ENCODE results near the gene DCAF17. TPM values are rescaled to one million over a fixed set of nuclear protein-coding genes. Genes with fewer than 3 reads are reported as not detected.

Gene DCAF17
- total and polyA plus RNA-seq, 9 donors: 6.7 to 20.2 (median 17.0) TPM

- DNase-seq: no peak
- Histone ChIP-seq H3K4me1 (ENCODE audit: insufficient read depth) (no peaks in the 10 kb centered on the region), H3K27me3 (no peaks in the 10 kb centered on the region), H3K27ac (no peak overlapping the region), H3K9me3 (no peaks in the 10 kb centered on the region), H3K4me3 (no peak overlapping the region), H3K36me3 (no peaks in the 10 kb centered on the region)
- TF ChIP-seq EP300 (IDR thresholded peaks at IDR 0.05): no peak
- no peak for TF ChIP-seq POLR2A (IDR thresholded peaks at IDR 0.05)
- TF ChIP-seq CTCF (IDR thresholded peaks at IDR 0.05): no peak
- intact Hi-C loops (cut with DNase I): no loop called here
- WGBS, 3 donors: 93 to 100% (median 96%) methylated on average over 1 of the region's 1 CpG
Observed at GRCh38 chr2:171393487-171393886, 40.5 kb upstream of the DCAF17 start.

GRCh38 chr2:171394164-171394740, 39.8 kb upstream of the DCAF17 start:
- H3K9me3 ChIP-seq: no peaks in the 10 kb centered on the region
- H3K4me3 ChIP-seq: no peak overlapping the region
- H3K27me3 ChIP-seq: no peaks in the 10 kb centered on the region
- intact Hi-C loops (cut with DNase I): no loop called here
- H3K36me3 ChIP-seq: no peaks in the 10 kb centered on the region
- DNase-seq: no peak
- TF ChIP-seq POLR2A (IDR thresholded peaks at IDR 0.05) (no peak), EP300 (IDR thresholded peaks at IDR 0.05) (no peak), CTCF (IDR thresholded peaks at IDR 0.05) (no peak)
- H3K4me1 ChIP-seq (ENCODE audit: insufficient read depth): no peaks in the 10 kb centered on the region
- no peak overlapping the region for H3K27ac ChIP-seq
- WGBS, 3 donors: 42 to 67% (median 58%) methylated on average over 1 of the region's 1 CpG

GRCh38 chr2:171399292-171399691, 34.7 kb upstream of the DCAF17 start:
- Histone ChIP-seq H3K27me3 (no peaks in the 10 kb centered on the region), H3K4me3 (no peak overlapping the region), H3K36me3 (no peaks in the 10 kb centered on the region), H3K27ac (no peak overlapping the region), H3K4me1 (ENCODE audit: insufficient read depth) (no peaks in the 10 kb centered on the region), H3K9me3 (no peaks in the 10 kb centered on the region)
- TF ChIP-seq EP300 (IDR thresholded peaks at IDR 0.05) (no peak), CTCF (IDR thresholded peaks at IDR 0.05) (no peak), POLR2A (IDR thresholded peaks at IDR 0.05) (no peak)
- no peak for DNase-seq
- intact Hi-C loops (cut with DNase I): no loop called here

GRCh38 chr2:171400395-171400794, 33.6 kb upstream of the DCAF17 start:
- Histone ChIP-seq H3K36me3 (no peaks in the 10 kb centered on the region), H3K27ac (no peak overlapping the region), H3K4me3 (no peak overlapping the region), H3K9me3 (no peaks in the 10 kb centered on the region), H3K4me1 (ENCODE audit: insufficient read depth) (no peaks in the 10 kb centered on the region), H3K27me3 (no peaks in the 10 kb centered on the region)
- no peak for DNase-seq
- intact Hi-C loops (cut with DNase I): no loop called here
- 91 to 96% (median 92%) methylated on average over 3 of the region's 3 CpGs for whole genome bisulfite sequencing, 3 donors
- TF ChIP-seq POLR2A (IDR thresholded peaks at IDR 0.05) (no peak), CTCF (IDR thresholded peaks at IDR 0.05) (no peak)

Data from ovary (tissue), 9 donors.